Nephron (organoid): ENCODE data around the gene CFAP52.

Experiments used
- H3K27ac Mint-ChIP-seq, 3 experiments: 2 replicates each; pipeline ENCODE4 v1.8.0; 2020; ENCODE audit warnings: mixed read lengths in 3 of 3, mild to moderate bottlenecking in 2 of 3, moderate library complexity in 1 of 3
- H3K27me3 Mint-ChIP-seq: 2 replicates; pipeline ENCODE4 v1.8.0; 2021; ENCODE audit warnings: low read depth, mild to moderate bottlenecking, moderate library complexity, mixed read lengths
- H3K36me3 Mint-ChIP-seq: 2 replicates; pipeline ENCODE4 v1.8.0; 2020; ENCODE audit warnings: low read depth, mixed read lengths
- H3K4me1 Mint-ChIP-seq: 2 replicates; pipeline ENCODE4 v1.8.0; 2020; ENCODE audit warnings: mixed read lengths
- H3K4me3 Mint-ChIP-seq, 3 experiments: 2 replicates each; pipeline ENCODE4 v1.8.0; 2020; ENCODE audit warnings: mild to moderate bottlenecking in 3 of 3, mixed read lengths in 3 of 3, moderate library complexity in 2 of 3
- H3K9me3 Mint-ChIP-seq: 2 replicates; pipeline ENCODE4 v1.8.0; 2020; ENCODE audit warnings: mixed read lengths
- CTCF ChIP-seq, 3 experiments: fragments of 200-600 bp; sonication (generic); IDR thresholded peaks; one replicate each; pipeline ENCODE4 v1.5.0; 2021; ENCODE audit warnings: antibody characterized with exemption in 3 of 3; ENCODE audit not compliant: unreplicated experiment in 3 of 3

CFAP52 gene, protein sequence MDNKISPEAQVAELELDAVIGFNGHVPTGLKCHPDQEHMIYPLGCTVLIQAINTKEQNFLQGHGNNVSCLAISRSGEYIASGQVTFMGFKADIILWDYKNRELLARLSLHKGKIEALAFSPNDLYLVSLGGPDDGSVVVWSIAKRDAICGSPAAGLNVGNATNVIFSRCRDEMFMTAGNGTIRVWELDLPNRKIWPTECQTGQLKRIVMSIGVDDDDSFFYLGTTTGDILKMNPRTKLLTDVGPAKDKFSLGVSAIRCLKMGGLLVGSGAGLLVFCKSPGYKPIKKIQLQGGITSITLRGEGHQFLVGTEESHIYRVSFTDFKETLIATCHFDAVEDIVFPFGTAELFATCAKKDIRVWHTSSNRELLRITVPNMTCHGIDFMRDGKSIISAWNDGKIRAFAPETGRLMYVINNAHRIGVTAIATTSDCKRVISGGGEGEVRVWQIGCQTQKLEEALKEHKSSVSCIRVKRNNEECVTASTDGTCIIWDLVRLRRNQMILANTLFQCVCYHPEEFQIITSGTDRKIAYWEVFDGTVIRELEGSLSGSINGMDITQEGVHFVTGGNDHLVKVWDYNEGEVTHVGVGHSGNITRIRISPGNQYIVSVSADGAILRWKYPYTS

GRCh38 chr17:9576521-9577372 is at the start of gene CFAP52:
Gene CFAP52 (plus strand): TSS chr17:9576642. CDS start chr17:9576696, 54 bp downstream.
- TF ChIP-seq CTCF (IDR thresholded peaks at IDR 0.05; ENCODE audit: unreplicated experiment in 3 of 3): peak; percentile 71 to 84 (median 71)
- no peaks in the 10 kb centered on the region for H3K27me3 Mint-ChIP-seq
- H3K36me3 Mint-ChIP-seq: no peaks in the 10 kb centered on the region
- peaks cover 6% of the 10 kb centered on the region for H3K4me1 Mint-ChIP-seq
- H3K4me3 Mint-ChIP-seq: peak within 1 kb of the TSS; percentile 96 to 99 (median 99)
- H3K27ac Mint-ChIP-seq: peak within 1 kb of the TSS; percentile 19 to 90 (median 86)
- H3K9me3 Mint-ChIP-seq: no peaks in the 10 kb centered on the region

DNA sequence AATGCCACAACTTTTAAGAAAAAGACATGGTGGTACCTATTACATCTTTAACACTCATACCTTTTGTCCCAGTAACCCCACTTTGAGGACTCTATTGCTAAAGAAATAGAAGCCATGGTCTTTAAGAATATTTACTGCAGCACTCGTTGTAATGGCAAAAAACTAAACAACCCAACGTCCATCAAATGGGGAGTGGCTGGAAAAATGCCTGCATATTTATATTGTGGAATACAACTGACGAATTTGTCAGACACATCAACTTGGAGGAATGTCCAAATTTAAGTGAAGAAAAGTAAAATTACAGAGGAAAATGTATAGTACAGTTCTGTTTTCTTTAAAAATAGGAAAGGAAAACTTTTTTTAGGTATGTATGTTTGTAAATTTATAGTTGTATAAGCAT is 48.7 kb upstream of the CFAP52 start:
- TF ChIP-seq CTCF (IDR thresholded peaks at IDR 0.05; ENCODE audit: unreplicated experiment in 3 of 3): no peak
- H3K36me3 Mint-ChIP-seq: no peaks in the 10 kb centered on the region
- no peaks in the 10 kb centered on the region for H3K4me1 Mint-ChIP-seq
- no peaks in the 10 kb centered on the region for H3K9me3 Mint-ChIP-seq
- no peak overlapping the region for H3K27ac Mint-ChIP-seq
- H3K27me3 Mint-ChIP-seq: no peaks in the 10 kb centered on the region
- no peak overlapping the region for H3K4me3 Mint-ChIP-seq

GRCh38 chr17:9529033-9529700 is 47.3 kb upstream of the CFAP52 start:
- no peaks in the 10 kb centered on the region for H3K4me1 Mint-ChIP-seq
- H3K36me3 Mint-ChIP-seq: no peaks in the 10 kb centered on the region
- H3K9me3 Mint-ChIP-seq: no peaks in the 10 kb centered on the region
- peak; percentile 54 to 71 (median 54) for TF ChIP-seq CTCF (IDR thresholded peaks at IDR 0.05; ENCODE audit: unreplicated experiment in 3 of 3)
- no peak overlapping the region for H3K27ac Mint-ChIP-seq
- no peak overlapping the region for H3K4me3 Mint-ChIP-seq
- H3K27me3 Mint-ChIP-seq: no peaks in the 10 kb centered on the region

DNA sequence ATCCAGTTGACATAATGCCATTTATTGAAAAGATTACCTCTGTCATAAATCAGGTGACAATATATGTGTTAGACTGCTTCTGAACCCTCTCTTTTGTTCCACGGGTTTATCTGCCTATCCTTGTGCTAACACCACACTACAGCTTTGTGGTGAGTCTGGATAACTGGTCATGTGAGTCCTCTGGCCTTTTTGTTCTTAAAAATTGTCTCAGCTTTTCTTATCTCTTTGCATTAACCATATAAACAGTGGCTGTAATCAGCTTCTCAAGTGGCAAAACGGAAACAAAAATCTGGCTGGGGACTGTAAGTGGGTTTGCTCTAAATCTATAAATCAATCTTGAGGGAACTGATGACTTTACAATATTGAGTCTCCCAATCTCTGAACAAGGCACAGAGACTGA is 45.4 kb upstream of the CFAP52 start:
- H3K36me3 Mint-ChIP-seq: no peaks in the 10 kb centered on the region
- no peaks in the 10 kb centered on the region for H3K4me1 Mint-ChIP-seq
- no peak for TF ChIP-seq CTCF (IDR thresholded peaks at IDR 0.05; ENCODE audit: unreplicated experiment in 3 of 3)
- H3K9me3 Mint-ChIP-seq: no peaks in the 10 kb centered on the region
- H3K27ac Mint-ChIP-seq: no peak overlapping the region
- H3K27me3 Mint-ChIP-seq: no peaks in the 10 kb centered on the region
- no peak overlapping the region for H3K4me3 Mint-ChIP-seq

- no peak overlapping the region for H3K4me3 Mint-ChIP-seq
- no peaks in the 10 kb centered on the region for H3K4me1 Mint-ChIP-seq
- H3K27me3 Mint-ChIP-seq: no peaks in the 10 kb centered on the region
- no peak overlapping the region for H3K27ac Mint-ChIP-seq
- H3K36me3 Mint-ChIP-seq: no peaks in the 10 kb centered on the region
- TF ChIP-seq CTCF (IDR thresholded peaks at IDR 0.05; ENCODE audit: unreplicated experiment in 3 of 3): no peak
- no peaks in the 10 kb centered on the region for H3K9me3 Mint-ChIP-seq
These were observed 43.7 kb upstream of the CFAP52 start for GRCh38 chr17:9532715-9533114.
